Liver (tissue), 3 donors: ENCODE measurements around the gene TNK1.

Source experiments
- EGR1 ChIP-seq, 2 donors: IDR thresholded peaks; 2 replicates each; pipeline ENCODE4 v1.6.1; 2016 to 2018; ENCODE audit warnings: antibody characterized with exemption in 2 of 2, low read depth in 2 of 2
- FOXA1 ChIP-seq: IDR thresholded peaks from 2 replicates; pipeline ENCODE4 v1.6.1; 2016; ENCODE audit warnings: antibody characterized with exemption
- GABPA ChIP-seq, 2 donors: IDR thresholded peaks in 1 of 2; conservative IDR thresholded peaks in 1 of 2; 2 replicates each; pipeline ENCODE4 v1.6.1; 2016; ENCODE audit warnings: antibody characterized with exemption in 2 of 2, mild to moderate bottlenecking in 1 of 2, moderate library complexity in 1 of 2
- HNF4A ChIP-seq, 2 donors: conservative IDR thresholded peaks; 2 replicates each; pipeline ENCODE4 v1.6.1; 2016; ENCODE audit warnings: antibody characterized with exemption in 2 of 2, mild to moderate bottlenecking in 2 of 2
- JUND ChIP-seq, 2 donors: IDR thresholded peaks; 2 replicates each; pipeline ENCODE4 v1.6.1; 2016; ENCODE audit warnings: antibody characterized with exemption in 2 of 2
- MAX ChIP-seq: IDR thresholded peaks from 2 replicates; pipeline ENCODE4 v1.6.1; 2016; ENCODE audit warnings: antibody characterized with exemption
- RAD21 ChIP-seq, 2 donors: IDR thresholded peaks; 2 replicates each; pipeline ENCODE4 v1.6.1; 2016; ENCODE audit warnings: antibody characterized with exemption in 2 of 2, mild to moderate bottlenecking in 2 of 2
- RXRA ChIP-seq, 2 donors: IDR thresholded peaks; 2 replicates each; pipeline ENCODE4 v1.6.1; 2017 to 2018; ENCODE audit warnings: antibody characterized with exemption in 2 of 2, mild to moderate bottlenecking in 1 of 2
- YY1 ChIP-seq: IDR thresholded peaks from 2 replicates; pipeline ENCODE4 v1.6.1; 2016; ENCODE audit warnings: antibody characterized with exemption, mild to moderate bottlenecking
- TF ChIP-seq, protein P1 (sequence below): fragments of 150-350 bp; IDR thresholded peaks from 2 replicates; pipeline ENCODE4 v1.5.1; 2017; ENCODE audit warnings: improper control_type of control experiment, low read depth, low read length; ENCODE audit not compliant: missing input control
- TF ChIP-seq, protein P2 (sequence below): IDR thresholded peaks from 2 replicates; pipeline ENCODE4 v1.6.1; 2016; ENCODE audit warnings: antibody characterized with exemption, mild to moderate bottlenecking
- donor health status: healthy.
- donor health status: healthy.

- TF ChIP-seq YY1 (no peak), RAD21 (IDR thresholded peaks at IDR 0.05) (no peak), GABPA (IDR thresholded peaks at IDR 0.05 in 1 of 2, conservative IDR thresholded peaks at IDR 0.05 in 1 of 2) (no peak), JUND (IDR thresholded peaks at IDR 0.05) (no peak), HNF4A (conservative IDR thresholded peaks at IDR 0.05) (no peak), MAX (no peak), EGR1 (IDR thresholded peaks at IDR 0.05; ENCODE audit: low read depth in 2 of 2) (no peak), FOXA1 (no peak), RXRA (IDR thresholded peaks at IDR 0.05) (no peak)
- TF ChIP-seq, protein P1, sequence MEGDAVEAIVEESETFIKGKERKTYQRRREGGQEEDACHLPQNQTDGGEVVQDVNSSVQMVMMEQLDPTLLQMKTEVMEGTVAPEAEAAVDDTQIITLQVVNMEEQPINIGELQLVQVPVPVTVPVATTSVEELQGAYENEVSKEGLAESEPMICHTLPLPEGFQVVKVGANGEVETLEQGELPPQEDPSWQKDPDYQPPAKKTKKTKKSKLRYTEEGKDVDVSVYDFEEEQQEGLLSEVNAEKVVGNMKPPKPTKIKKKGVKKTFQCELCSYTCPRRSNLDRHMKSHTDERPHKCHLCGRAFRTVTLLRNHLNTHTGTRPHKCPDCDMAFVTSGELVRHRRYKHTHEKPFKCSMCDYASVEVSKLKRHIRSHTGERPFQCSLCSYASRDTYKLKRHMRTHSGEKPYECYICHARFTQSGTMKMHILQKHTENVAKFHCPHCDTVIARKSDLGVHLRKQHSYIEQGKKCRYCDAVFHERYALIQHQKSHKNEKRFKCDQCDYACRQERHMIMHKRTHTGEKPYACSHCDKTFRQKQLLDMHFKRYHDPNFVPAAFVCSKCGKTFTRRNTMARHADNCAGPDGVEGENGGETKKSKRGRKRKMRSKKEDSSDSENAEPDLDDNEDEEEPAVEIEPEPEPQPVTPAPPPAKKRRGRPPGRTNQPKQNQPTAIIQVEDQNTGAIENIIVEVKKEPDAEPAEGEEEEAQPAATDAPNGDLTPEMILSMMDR: no peak
- TF ChIP-seq, protein P2, sequence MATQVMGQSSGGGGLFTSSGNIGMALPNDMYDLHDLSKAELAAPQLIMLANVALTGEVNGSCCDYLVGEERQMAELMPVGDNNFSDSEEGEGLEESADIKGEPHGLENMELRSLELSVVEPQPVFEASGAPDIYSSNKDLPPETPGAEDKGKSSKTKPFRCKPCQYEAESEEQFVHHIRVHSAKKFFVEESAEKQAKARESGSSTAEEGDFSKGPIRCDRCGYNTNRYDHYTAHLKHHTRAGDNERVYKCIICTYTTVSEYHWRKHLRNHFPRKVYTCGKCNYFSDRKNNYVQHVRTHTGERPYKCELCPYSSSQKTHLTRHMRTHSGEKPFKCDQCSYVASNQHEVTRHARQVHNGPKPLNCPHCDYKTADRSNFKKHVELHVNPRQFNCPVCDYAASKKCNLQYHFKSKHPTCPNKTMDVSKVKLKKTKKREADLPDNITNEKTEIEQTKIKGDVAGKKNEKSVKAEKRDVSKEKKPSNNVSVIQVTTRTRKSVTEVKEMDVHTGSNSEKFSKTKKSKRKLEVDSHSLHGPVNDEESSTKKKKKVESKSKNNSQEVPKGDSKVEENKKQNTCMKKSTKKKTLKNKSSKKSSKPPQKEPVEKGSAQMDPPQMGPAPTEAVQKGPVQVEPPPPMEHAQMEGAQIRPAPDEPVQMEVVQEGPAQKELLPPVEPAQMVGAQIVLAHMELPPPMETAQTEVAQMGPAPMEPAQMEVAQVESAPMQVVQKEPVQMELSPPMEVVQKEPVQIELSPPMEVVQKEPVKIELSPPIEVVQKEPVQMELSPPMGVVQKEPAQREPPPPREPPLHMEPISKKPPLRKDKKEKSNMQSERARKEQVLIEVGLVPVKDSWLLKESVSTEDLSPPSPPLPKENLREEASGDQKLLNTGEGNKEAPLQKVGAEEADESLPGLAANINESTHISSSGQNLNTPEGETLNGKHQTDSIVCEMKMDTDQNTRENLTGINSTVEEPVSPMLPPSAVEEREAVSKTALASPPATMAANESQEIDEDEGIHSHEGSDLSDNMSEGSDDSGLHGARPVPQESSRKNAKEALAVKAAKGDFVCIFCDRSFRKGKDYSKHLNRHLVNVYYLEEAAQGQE: no peak
Observed at GRCh38 chr17:7426896-7427489, 46.1 kb downstream of the TNK1 start.
